Panc1 (cell line): ENCODE results near the gene MEIS3. TPM values are rescaled to one million over a fixed set of nuclear protein-coding genes. Genes with fewer than 3 reads are reported as not detected.

Experiments
- ATAC-seq: fragments of 200-7000 bp; cut with Tn5 transposase; 2 replicates; pipeline ENCODE4 v1.9.1; 2020; ENCODE audit warnings: mild to moderate bottlenecking, moderate library complexity
- BruUV-seq: library from RNA; stranded (reverse); fragments of 400-500 nt; replicated peaks from 2 replicates; lab custom pipeline; 2021; lab: Mats Ljungman, UMichigan
- CTCF ChIA-PET: fragments of 300-600 bp; sonication (Branson Sonifier 250); formaldehyde crosslinking; loops from one replicate; lab custom pipeline; 2022; ENCODE audit warnings: antibody characterized with exemption; lab: Charles Lee
- POLR2A ChIA-PET: fragments of 300-600 bp; sonication (Branson Sonifier 250); formaldehyde crosslinking; loops from one replicate; lab custom pipeline; 2022; ENCODE audit warnings: antibody characterized with exemption; lab: Charles Lee
- DNase-seq: peaks from one replicate; pipeline ENCODE4 v3.0.0-alpha.2; 2010; ENCODE audit warnings: low read depth, low spot score
- H3K27ac ChIP-seq: 2 replicates; pipeline ENCODE4 v1.5.1; 2011; ENCODE audit warnings: mild to moderate bottlenecking, low read length, inconsistent platforms
- H3K27me3 ChIP-seq: fragments of 200-500 bp; sonication (Bioruptor generic); 2 replicates; pipeline ENCODE4 v1.6.0; 2014; ENCODE audit warnings: low read length, inconsistent platforms; ENCODE audit not compliant: control insufficient read depth, insufficient read depth
- H3K36me3 ChIP-seq: fragments of 200-500 bp; sonication (Bioruptor generic); 2 replicates; pipeline ENCODE4 v1.5.1; 2014; ENCODE audit warnings: inconsistent platforms, mild to moderate bottlenecking, low read length, moderate library complexity; ENCODE audit not compliant: control insufficient read depth, insufficient read depth
- H3K4me1 ChIP-seq: 2 replicates; pipeline ENCODE4 v1.5.1; 2011; ENCODE audit warnings: inconsistent platforms, mild to moderate bottlenecking, low read length, moderate library complexity; ENCODE audit not compliant: control insufficient read depth, insufficient read depth
- H3K4me3 ChIP-seq, 2 experiments: 2 replicates each; pipeline ENCODE4 v1.5.1; 2011 to 2012; ENCODE audit warnings: low read depth in 2 of 2, low read length in 2 of 2, mild to moderate bottlenecking in 2 of 2, inconsistent platforms in 1 of 2, moderate library complexity in 1 of 2
- H3K9me3 ChIP-seq: fragments of 200-500 bp; sonication (Bioruptor generic); 2 replicates; pipeline ENCODE4 v1.5.1; 2014; ENCODE audit warnings: low read depth, mild to moderate bottlenecking, inconsistent platforms, low read length, moderate library complexity; ENCODE audit not compliant: control insufficient read depth, insufficient read depth
- POLR2AphosphoS5 ChIP-seq: IDR thresholded peaks from 2 replicates; pipeline ENCODE4 v1.6.1; 2012; ENCODE audit warnings: mild to moderate bottlenecking, low read depth, low read length, moderate library complexity
- SIN3A ChIP-seq: IDR thresholded peaks from 2 replicates; pipeline ENCODE4 v1.6.1; 2012; ENCODE audit warnings: low read depth, mild to moderate bottlenecking, low read length, moderate library complexity, borderline replicate concordance; ENCODE audit not compliant: insufficient read depth
- TCF7L2 ChIP-seq: IDR thresholded peaks from 2 replicates; pipeline ENCODE4 v1.6.1; 2011; ENCODE audit warnings: mild to moderate bottlenecking, low read depth, low read length, inconsistent platforms
- in situ Hi-C: cut with HindIII; loops from 2 replicates; pipeline ENCODE4 v1.10.0; 2016; ENCODE audit warnings: low sequenced_read_pairs, low pct_unique_long_range_greater_than_20kb
- intact Hi-C: fragments of 100-400 bp; cut with micrococcal nuclease; formaldehyde crosslinking; loops from one replicate; pipeline ENCODE4 v1.10.0; 2022; ENCODE audit not compliant: unreplicated experiment
- total RNA-seq: library from RNA; stranded (reverse); gene quantifications from one replicate; pipeline ENCODE4 v1.2.1, GENCODE V29; 2021; ENCODE audit not compliant: unreplicated experiment
- TF ChIP-seq, protein P1 (sequence below), 2 experiments: IDR thresholded peaks; 2 replicates each; pipeline ENCODE4 v1.6.1; 2011 to 2012; ENCODE audit warnings: low read depth in 2 of 2, control low read depth in 1 of 2, low read length in 1 of 2, mild to moderate bottlenecking in 1 of 2, moderate library complexity in 1 of 2; ENCODE audit not compliant: insufficient read depth in 1 of 2
- TF ChIP-seq, protein P2 (sequence below): fragments of 450-650 bp; IDR thresholded peaks from 2 replicates; pipeline ENCODE4 v1.5.1; 2017; ENCODE audit warnings: mild to moderate bottlenecking

The MEIS3 gene
- total RNA-seq, 1 experiment from 2014 or later: 11.3 TPM

DNA sequence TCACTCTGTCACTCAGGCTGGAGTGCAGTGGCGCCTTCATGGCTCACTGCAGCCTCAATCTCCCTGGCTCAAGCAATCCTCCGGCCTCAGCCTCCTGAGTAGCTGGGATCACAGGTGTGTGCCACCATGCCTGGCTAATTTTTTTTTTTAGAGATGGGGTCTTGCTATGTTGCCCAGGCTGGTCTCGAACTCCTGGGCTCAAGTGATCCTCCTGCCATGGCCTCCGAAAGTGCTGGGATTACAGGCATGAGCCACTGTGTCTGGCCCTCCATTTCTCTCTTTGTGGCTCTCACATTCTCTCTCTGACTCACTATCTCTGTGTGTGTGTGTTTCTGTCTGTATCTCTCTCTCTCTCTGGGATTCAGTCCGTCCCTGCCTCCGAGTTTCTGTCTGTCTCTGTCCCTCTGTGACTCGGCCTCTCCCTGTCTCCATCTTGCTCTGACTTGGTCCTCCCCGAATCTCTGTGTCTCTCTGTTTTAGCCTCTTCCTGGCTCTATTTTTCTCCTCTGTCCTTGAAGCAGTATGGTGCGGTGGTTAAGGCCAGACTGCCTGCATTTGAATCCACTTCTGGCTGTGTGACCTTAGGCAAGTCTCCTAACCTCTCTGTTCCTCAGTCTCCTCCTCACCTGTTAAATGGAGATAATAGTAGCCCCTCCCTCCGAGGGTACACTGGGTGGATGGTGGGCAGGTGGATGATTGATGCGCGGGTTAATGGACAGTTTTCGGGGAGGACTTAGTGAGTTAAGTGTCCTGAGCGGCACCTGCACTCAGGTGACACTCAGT is 11.0 kb downstream of the MEIS3 start:
- no peaks in the 10 kb centered on the region for H3K36me3 ChIP-seq
- no peak overlapping the region for H3K4me3 ChIP-seq
- no peaks in the 10 kb centered on the region for H3K4me1 ChIP-seq
- in situ Hi-C loops: no loop called here
- ChIA-PET CTCF (no interaction called here), POLR2A (no interaction called here)
- no peaks in the 10 kb centered on the region for H3K9me3 ChIP-seq
- H3K27ac ChIP-seq: no peak overlapping the region
- intact Hi-C loops: no loop called here
- BruUV-seq: no TSS peak
- H3K27me3 ChIP-seq: no peaks in the 10 kb centered on the region
- no peak for TF ChIP-seq TCF7L2
- TF ChIP-seq SIN3A: no peak
- TF ChIP-seq POLR2AphosphoS5: no peak
- TF ChIP-seq, protein P1, sequence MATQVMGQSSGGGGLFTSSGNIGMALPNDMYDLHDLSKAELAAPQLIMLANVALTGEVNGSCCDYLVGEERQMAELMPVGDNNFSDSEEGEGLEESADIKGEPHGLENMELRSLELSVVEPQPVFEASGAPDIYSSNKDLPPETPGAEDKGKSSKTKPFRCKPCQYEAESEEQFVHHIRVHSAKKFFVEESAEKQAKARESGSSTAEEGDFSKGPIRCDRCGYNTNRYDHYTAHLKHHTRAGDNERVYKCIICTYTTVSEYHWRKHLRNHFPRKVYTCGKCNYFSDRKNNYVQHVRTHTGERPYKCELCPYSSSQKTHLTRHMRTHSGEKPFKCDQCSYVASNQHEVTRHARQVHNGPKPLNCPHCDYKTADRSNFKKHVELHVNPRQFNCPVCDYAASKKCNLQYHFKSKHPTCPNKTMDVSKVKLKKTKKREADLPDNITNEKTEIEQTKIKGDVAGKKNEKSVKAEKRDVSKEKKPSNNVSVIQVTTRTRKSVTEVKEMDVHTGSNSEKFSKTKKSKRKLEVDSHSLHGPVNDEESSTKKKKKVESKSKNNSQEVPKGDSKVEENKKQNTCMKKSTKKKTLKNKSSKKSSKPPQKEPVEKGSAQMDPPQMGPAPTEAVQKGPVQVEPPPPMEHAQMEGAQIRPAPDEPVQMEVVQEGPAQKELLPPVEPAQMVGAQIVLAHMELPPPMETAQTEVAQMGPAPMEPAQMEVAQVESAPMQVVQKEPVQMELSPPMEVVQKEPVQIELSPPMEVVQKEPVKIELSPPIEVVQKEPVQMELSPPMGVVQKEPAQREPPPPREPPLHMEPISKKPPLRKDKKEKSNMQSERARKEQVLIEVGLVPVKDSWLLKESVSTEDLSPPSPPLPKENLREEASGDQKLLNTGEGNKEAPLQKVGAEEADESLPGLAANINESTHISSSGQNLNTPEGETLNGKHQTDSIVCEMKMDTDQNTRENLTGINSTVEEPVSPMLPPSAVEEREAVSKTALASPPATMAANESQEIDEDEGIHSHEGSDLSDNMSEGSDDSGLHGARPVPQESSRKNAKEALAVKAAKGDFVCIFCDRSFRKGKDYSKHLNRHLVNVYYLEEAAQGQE (IDR thresholded peaks at IDR 0.05; ENCODE audit: insufficient read depth in 1 of 2, low read depth in 2 of 2, low read length in 1 of 2): no peak
- TF ChIP-seq, protein P2, sequence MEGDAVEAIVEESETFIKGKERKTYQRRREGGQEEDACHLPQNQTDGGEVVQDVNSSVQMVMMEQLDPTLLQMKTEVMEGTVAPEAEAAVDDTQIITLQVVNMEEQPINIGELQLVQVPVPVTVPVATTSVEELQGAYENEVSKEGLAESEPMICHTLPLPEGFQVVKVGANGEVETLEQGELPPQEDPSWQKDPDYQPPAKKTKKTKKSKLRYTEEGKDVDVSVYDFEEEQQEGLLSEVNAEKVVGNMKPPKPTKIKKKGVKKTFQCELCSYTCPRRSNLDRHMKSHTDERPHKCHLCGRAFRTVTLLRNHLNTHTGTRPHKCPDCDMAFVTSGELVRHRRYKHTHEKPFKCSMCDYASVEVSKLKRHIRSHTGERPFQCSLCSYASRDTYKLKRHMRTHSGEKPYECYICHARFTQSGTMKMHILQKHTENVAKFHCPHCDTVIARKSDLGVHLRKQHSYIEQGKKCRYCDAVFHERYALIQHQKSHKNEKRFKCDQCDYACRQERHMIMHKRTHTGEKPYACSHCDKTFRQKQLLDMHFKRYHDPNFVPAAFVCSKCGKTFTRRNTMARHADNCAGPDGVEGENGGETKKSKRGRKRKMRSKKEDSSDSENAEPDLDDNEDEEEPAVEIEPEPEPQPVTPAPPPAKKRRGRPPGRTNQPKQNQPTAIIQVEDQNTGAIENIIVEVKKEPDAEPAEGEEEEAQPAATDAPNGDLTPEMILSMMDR: no peak
- no peak for DNase-seq
- no peak for ATAC-seq

DNA sequence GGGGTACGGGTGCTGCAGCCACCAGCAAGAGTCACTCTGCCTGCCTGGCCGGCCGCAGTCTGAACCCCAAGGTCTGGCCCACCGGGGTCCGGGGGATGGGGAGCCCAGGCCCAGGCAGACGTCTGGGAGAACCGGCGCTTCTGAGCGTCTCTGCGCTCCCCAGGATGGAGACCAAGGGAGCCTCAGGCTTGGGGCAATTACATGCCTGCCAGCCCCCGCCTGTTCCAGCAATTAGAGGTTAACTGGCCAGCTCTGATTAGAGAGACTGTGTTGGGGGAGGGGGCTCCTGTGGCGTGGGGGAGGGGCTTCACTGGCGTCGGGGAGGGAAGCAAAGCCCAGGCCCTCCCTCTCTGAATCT is 11.9 kb downstream of the MEIS3 start:
- Histone ChIP-seq H3K27ac (no peak overlapping the region), H3K9me3 (no peaks in the 10 kb centered on the region), H3K4me1 (no peaks in the 10 kb centered on the region), H3K27me3 (no peaks in the 10 kb centered on the region), H3K4me3 (no peak overlapping the region), H3K36me3 (no peaks in the 10 kb centered on the region)
- no peak for DNase-seq
- TF ChIP-seq SIN3A: no peak
- TF ChIP-seq TCF7L2: no peak
- no peak for TF ChIP-seq POLR2AphosphoS5
- TF ChIP-seq, protein P2: no peak
- TF ChIP-seq, protein P1 (IDR thresholded peaks at IDR 0.05; ENCODE audit: insufficient read depth in 1 of 2, low read depth in 2 of 2, low read length in 1 of 2): no peak; a peak in 1 of 4 replicates
- ChIA-PET CTCF (no interaction called here), POLR2A (no interaction called here)
- peak; percentile 51 for ATAC-seq
- in situ Hi-C loops (no loop called here), intact Hi-C loops (no loop called here)
- no TSS peak for BruUV-seq
